ENCODE data around the gene CCNB1IP1.
"Not testable (repeated sequence)": the region's sequence is repeated elsewhere in the genome, so short reads cannot be mapped to it uniquely, and the experiment has no call there.

The CCNB1IP1 gene

GRCh38 chr14:20331053-20331613 is 1.9 kb downstream of the CCNB1IP1 start:
- DNase-seq (ENCODE audit: low spot score), result no peak

DNA sequence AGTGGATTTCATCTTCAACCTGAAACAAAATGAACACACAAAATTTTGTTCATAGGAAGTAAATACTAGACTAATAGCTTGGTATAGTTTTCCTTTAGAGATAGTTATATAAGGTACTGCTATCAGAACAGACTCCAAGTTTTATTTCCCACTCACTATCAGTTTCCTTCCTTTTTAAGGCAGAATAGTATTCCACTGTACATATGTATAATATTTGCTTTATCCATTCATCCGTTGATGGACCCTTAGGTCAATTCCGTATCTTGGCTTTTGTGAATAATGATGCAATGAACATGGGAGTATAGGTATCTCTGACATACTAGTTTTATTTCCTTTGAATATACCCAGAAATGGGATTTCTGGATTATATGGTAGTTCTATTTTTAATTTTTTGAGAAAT is 3.7 kb downstream of the CCNB1IP1 start:
- no peak for DNase-seq (ENCODE audit: low spot score)

- no peak for DNase-seq (ENCODE audit: low spot score)
Observed at GRCh38 chr14:20328705-20329104, 4.4 kb downstream of the CCNB1IP1 start.

GRCh38 chr14:20327005-20327869 is 5.8 kb downstream of the CCNB1IP1 start:
- peak; percentile 55 for DNase-seq (ENCODE audit: low spot score)

DNA sequence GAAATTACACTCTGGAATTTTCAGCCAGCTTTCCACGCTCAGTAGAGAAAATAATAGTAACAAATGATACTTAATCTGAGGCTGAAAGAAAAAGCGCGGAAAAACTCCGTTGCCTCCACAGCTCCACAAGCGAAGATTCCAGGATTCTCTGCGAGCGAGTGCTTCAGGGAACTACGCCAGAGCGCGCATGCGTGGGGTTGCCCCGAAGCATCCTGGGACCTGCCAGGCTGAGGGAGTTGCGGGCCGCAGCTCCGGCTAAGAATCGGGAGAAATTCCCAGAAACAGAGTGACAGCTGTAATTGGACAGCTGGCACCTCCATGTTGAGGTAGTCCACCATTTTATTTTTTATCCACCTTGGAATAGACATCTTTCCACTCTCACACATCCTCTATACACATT is 15.4 kb downstream of the CCNB1IP1 start:
- DNase-seq (ENCODE audit: low spot score), result no peak

GRCh38 chr14:20314026-20314425 is 19.1 kb downstream of the CCNB1IP1 start:
- DNase-seq (ENCODE audit: low spot score), result no peak

DNA sequence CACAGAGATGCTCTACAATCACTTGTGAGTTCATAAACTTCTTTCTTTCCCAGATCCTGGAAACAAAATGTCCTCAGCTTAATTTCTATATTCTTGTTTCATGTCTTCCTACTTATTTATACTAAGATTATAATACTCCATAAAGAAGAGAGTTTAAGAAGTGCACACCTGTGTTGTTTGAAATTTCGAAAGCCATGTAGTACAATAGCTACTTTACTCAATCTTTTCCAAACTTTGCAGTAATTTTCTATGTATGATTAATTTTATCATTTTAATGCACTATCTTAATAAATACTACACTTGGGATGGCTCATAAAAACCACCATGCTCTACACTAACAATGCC is 27.0 kb downstream of the CCNB1IP1 start:
- no peak for DNase-seq (ENCODE audit: low spot score)

DNA sequence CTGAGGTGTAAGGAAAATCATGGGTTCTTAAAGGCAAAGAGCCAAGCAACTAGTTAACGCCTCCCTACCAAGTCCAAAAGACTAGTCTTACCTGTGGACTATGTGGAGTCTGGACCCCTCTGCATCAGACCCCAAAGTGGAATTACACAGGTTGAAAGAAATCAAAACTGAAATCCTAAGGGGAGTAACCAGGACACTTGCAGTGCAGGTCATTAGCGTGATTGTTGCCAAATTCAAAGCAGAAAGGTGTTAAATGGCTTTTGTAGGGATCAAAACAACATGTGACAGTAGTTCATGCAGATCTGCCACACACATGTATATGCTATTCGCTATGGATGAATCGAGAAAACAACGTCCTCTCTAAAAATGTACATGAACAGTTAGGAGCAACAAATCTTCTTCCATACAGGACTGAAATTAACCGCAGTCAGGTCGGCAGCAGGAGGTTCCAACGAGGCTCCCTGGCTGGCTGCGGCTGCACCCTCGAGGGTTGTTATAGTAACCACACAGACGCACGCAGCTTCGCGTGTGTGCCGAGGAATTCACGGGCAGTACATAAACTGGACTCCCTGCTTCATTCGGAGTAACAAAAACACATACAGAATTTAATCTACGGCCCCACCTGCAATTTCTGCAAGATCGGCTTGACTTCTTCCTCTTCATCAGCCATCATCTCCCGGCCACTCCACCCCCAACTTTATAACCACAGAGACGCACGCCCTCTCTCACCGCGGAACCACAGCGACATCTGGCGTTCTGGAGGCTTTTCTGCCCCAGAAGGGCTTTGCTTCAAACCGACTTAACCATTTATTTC is 27.6 kb downstream of the CCNB1IP1 start, which contains the start of gene TTC5:
Gene TTC5 (minus strand): TSS at position 687 of the 814 bp plus-strand sequence. CDS start 14 bp downstream, at position 673.
- peak; percentile 83 for DNase-seq (ENCODE audit: low spot score)

DNA sequence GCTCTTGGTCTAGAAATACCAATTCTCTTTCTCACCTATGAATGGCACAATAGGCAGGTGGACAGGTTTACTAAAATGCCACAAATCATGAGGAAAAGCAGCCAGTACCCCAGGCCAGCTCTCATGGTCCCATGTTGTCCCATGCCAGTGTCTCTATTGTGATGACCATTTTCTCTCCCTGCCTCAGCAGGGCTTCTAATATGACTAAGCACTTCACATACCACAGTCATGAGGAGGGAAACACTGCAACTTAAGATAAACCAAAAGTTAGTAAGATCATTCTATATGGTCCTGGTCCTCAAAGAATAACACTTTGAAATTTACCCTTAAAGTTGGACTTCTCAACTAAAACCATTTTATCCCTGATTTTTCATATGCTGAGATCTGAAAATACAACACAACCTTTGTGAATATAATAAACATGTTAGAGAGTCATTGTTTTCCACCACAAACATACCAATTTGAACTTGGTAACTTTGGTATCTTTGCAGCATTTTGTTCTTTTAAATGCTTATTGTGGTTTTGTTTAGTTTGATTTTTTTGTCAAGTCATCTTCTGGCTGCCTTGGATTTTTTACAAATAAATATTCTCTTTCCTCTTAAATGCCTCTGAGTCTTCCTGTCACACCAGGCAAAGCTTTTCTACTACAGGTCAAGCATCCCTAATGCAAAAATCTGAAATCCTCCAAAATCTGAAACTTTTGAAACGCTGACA is 30.9 kb downstream of the CCNB1IP1 start:
- DNase-seq (ENCODE audit: low spot score), result peak; percentile 33

GRCh38 chr14:20295067-20295466 is 38.0 kb downstream of the CCNB1IP1 start:
- no peak for DNase-seq (ENCODE audit: low spot score)

GRCh38 chr14:20294636-20295035 is 38.4 kb downstream of the CCNB1IP1 start:
- DNase-seq (ENCODE audit: low spot score), result no peak

DNA sequence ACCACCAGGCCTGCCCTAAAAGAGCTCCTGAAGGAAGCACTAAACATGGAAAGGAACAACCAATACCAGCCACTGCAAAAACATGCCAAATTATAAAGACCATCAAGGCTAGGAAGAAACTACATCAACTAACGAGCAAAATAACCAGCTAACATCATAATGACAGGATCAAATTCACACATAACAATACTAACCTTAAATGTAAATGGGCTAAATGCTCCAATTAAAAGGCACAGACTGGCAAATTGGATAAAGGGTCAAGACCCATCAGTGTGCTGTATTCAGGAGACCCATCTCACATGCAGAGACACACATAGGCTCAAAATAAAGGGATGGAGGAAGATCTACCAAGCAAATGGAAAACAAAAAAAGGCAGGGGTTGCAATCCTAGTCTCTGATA is 51.1 kb downstream of the CCNB1IP1 start:
- DNase-seq (ENCODE audit: low spot score), result not testable (repeated sequence)

- not testable (repeated sequence) for DNase-seq (ENCODE audit: low spot score)
Observed at GRCh38 chr14:20280265-20280664, 52.8 kb downstream of the CCNB1IP1 start.

DNA sequence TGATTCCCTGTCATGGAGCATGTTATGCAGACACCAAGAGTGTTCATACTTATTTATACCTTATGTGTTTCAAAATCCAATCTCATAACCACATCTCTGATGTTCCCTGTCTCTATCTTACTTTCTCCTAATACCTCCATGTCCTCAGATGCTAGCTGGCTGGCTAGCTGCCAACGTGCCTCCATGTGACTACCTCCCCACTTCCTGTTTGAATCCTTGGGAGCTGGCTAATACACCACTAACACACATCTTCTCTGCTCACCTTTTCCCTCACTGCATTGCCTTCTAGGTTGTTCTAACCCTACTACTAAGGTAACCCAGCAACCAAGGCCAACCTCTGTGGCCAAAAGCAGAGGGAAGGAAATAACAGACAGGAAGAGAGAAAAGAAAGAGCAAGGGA is 54.7 kb downstream of the CCNB1IP1 start:
- DNase-seq (ENCODE audit: low spot score), result no peak

DNA sequence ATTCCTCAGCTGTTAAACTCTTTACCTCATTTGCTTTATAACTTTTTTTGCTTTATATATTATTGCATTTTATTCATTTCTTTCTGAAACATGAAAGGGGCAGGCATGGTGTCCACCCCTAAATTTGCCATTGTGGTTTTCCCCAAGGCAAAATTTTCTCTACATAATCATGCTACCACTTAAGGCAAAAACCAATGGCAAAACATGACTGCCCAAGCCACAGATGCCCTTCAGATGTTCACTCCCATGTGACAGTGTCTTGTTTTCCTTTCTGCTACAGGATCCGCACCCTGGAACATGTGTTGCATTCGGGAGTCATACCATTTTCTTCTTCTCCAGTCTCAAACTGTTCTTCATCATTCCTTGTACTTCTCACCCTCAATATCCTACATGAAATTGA is 55.7 kb downstream of the CCNB1IP1 start:
- no peak for DNase-seq (ENCODE audit: low spot score)

GRCh38 chr14:20274062-20274461 is 59.0 kb downstream of the CCNB1IP1 start:
- no peak for DNase-seq (ENCODE audit: low spot score)

DNA sequence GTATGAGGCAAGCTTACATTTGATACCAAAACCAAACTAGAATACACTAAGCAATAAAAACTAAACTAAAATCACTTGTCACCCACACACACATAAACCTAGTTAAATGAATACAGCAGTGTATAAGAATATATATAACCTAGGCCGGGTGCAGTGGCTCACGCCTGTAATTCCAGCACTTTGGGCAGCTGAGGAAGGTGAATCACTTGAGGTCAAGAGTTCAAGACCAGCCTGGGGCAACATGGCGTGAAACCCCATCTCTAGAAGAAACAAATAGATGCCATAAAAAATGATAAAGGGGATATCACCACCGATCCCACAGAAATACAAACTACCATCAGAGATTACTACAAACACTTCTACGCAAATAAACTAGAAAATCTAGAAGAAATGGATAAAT is 68.7 kb downstream of the CCNB1IP1 start:
- DNase-seq (ENCODE audit: low spot score), result not testable (repeated sequence)

- no peak for DNase-seq (ENCODE audit: low spot score)
Observed at GRCh38 chr14:20262642-20263128, 70.4 kb downstream of the CCNB1IP1 start.
